Mammary epithelial cell (primary cell): ENCODE results near the gene PSMD14.

Source experiments
- EZH2 ChIP-seq: IDR thresholded peaks from 2 replicates; pipeline ENCODE4 v1.6.1; 2012; ENCODE audit warnings: low read length, inconsistent platforms, borderline replicate concordance
- TF ChIP-seq, protein P1 (sequence below), 2 donors: IDR thresholded peaks in 1 of 2; conservative IDR thresholded peaks in 1 of 2; 2 replicates each; pipeline ENCODE4 v1.5.1; 2011 to 2012; ENCODE audit warnings: inconsistent platforms in 2 of 2, low read length in 2 of 2, mild to moderate bottlenecking in 2 of 2, control low read depth in 1 of 2, low read depth in 1 of 2; ENCODE audit not compliant: insufficient read depth in 1 of 2; ENCODE audit errors: extremely low read depth in 1 of 2

DNA sequence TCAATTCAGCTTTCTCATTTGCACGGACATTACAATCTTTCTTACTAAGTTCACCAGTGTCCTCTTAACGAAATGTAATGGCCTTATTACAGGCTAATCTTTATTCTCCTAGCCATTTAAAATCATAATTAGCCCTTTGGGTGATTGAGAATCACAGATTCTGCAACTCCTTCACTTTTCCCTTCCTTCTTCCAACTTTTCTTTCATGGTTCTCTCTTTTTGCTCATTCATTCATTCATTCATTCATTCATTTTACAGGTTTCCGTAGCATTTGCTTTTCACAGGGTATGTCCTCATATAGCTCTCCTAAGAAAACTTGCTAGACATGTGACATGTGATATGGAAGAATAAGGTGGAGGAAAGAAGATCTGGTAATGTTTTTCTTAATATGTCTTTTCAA lies 123.9 kb downstream of the PSMD14 start:
- TF ChIP-seq, protein P1, sequence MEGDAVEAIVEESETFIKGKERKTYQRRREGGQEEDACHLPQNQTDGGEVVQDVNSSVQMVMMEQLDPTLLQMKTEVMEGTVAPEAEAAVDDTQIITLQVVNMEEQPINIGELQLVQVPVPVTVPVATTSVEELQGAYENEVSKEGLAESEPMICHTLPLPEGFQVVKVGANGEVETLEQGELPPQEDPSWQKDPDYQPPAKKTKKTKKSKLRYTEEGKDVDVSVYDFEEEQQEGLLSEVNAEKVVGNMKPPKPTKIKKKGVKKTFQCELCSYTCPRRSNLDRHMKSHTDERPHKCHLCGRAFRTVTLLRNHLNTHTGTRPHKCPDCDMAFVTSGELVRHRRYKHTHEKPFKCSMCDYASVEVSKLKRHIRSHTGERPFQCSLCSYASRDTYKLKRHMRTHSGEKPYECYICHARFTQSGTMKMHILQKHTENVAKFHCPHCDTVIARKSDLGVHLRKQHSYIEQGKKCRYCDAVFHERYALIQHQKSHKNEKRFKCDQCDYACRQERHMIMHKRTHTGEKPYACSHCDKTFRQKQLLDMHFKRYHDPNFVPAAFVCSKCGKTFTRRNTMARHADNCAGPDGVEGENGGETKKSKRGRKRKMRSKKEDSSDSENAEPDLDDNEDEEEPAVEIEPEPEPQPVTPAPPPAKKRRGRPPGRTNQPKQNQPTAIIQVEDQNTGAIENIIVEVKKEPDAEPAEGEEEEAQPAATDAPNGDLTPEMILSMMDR (conservative IDR thresholded peaks at IDR 0.05 in 1 of 2, IDR thresholded peaks at IDR 0.05 in 1 of 2; ENCODE audit: extremely low read depth in 1 of 2, insufficient read depth in 1 of 2, low read depth in 1 of 2, low read length in 2 of 2) = no peak
- no peak for TF ChIP-seq EZH2
